Keratinocyte (primary cell): ENCODE data around the gene SDK1. TPM values are rescaled to one million over a fixed set of nuclear protein-coding genes. Genes with fewer than 3 reads are reported as not detected.

Experiments used
- DNase-seq: peaks from one replicate; pipeline ENCODE4 v3.0.0-alpha.2; 2011; ENCODE audit warnings: low read depth, missing footprints, low spot score
- FAIRE-seq: peaks from 2 replicates; lab custom pipeline; 2011; peaks lifted over from hg19 to GRCh38; lab: Jason Lieb, UNC
- H2AFZ ChIP-seq: 2 replicates; pipeline ENCODE4 v1.6.0; 2012; ENCODE audit warnings: low read length, control low read depth, inconsistent platforms; ENCODE audit not compliant: control insufficient read depth
- H3K27ac ChIP-seq: 2 replicates; pipeline ENCODE4 v1.5.1; 2011; ENCODE audit warnings: low read length; ENCODE audit not compliant: control insufficient read depth, insufficient read depth
- H3K27me3 ChIP-seq: 3 replicates; pipeline ENCODE4 v1.6.0; 2011; ENCODE audit warnings: low read length; ENCODE audit not compliant: control insufficient read depth, insufficient read depth; ENCODE audit errors: extremely low read depth
- H3K36me3 ChIP-seq, 2 experiments: 2 replicates in 1 of 2; 3 replicates in 1 of 2; pipeline ENCODE4 v1.5.1; 2011; ENCODE audit warnings: low read length in 2 of 2, mild to moderate bottlenecking in 1 of 2; ENCODE audit not compliant: control insufficient read depth in 2 of 2, insufficient read depth in 2 of 2; ENCODE audit errors: extremely low read depth in 1 of 2
- H3K4me1 ChIP-seq: 3 replicates; pipeline ENCODE4 v1.5.1; 2011; ENCODE audit warnings: low read length; ENCODE audit not compliant: control insufficient read depth, insufficient read depth; ENCODE audit errors: extremely low read depth
- H3K4me2 ChIP-seq: 3 replicates; pipeline ENCODE4 v1.6.0; 2011; ENCODE audit warnings: low read depth, low read length; ENCODE audit not compliant: control insufficient read depth, insufficient read depth; ENCODE audit errors: extremely low read depth
- H3K4me3 ChIP-seq, 3 experiments: fragments of 200-600 bp in 1 of 3; sonication (generic) in 1 of 3; 2 replicates in 2 of 3; 3 replicates in 1 of 3; pipeline ENCODE4 v1.5.1; 2011 to 2016; ENCODE audit warnings: low read length in 3 of 3, mild to moderate bottlenecking in 3 of 3, control low read depth in 2 of 3, inconsistent platforms in 1 of 3, low read depth in 1 of 3, mixed read lengths in 1 of 3, mixed run types in 1 of 3, moderate library complexity in 1 of 3; ENCODE audit not compliant: control insufficient read depth in 2 of 3, insufficient read depth in 2 of 3; ENCODE audit errors: extremely low read depth in 1 of 3
- H3K79me2 ChIP-seq: 2 replicates; pipeline ENCODE4 v1.6.0; 2012; ENCODE audit warnings: low read length; ENCODE audit not compliant: control insufficient read depth, insufficient read depth
- H3K9ac ChIP-seq: 3 replicates; pipeline ENCODE4 v1.6.0; 2011; ENCODE audit warnings: low read length; ENCODE audit not compliant: control insufficient read depth, insufficient read depth; ENCODE audit errors: extremely low read depth
- H3K9me1 ChIP-seq: 3 replicates; pipeline ENCODE4 v1.6.0; 2011; ENCODE audit warnings: low read length; ENCODE audit not compliant: control insufficient read depth, insufficient read depth; ENCODE audit errors: extremely low read depth
- H3K9me3 ChIP-seq: 2 replicates; pipeline ENCODE4 v1.5.1; 2012; ENCODE audit warnings: low read depth, low read length; ENCODE audit not compliant: control insufficient read depth
- H4K20me1 ChIP-seq: 3 replicates; pipeline ENCODE4 v1.6.0; 2011; ENCODE audit warnings: low read length; ENCODE audit not compliant: control insufficient read depth, insufficient read depth; ENCODE audit errors: extremely low read depth
- CTCF ChIP-seq, 3 experiments: IDR thresholded peaks in 1 of 3; conservative IDR thresholded peaks in 1 of 3; optimal IDR thresholded peaks in 1 of 3; 2 replicates in 2 of 3; 3 replicates in 1 of 3; pipeline versions ENCODE3 to v1.5.1; 2011; ENCODE audit warnings: low read length in 3 of 3, mild to moderate bottlenecking in 3 of 3, moderate library complexity in 2 of 3, control low read depth in 1 of 3, inconsistent platforms in 1 of 3; ENCODE audit not compliant: insufficient read depth in 2 of 3; ENCODE audit errors: extremely low read depth in 1 of 3
- EZH2 ChIP-seq: IDR thresholded peaks from one replicate; pipeline ENCODE4 v1.6.1; 2012; ENCODE audit warnings: inconsistent platforms, mild to moderate bottlenecking, low read length, moderate library complexity
- dilution Hi-C: fragments of 300-500 bp; cut with MboI; formaldehyde crosslinking; loops from one replicate; pipeline ENCODE4 v1.7.0; 2020; ENCODE audit warnings: low sequenced_read_pairs; ENCODE audit not compliant: extremely low pct_ligation_motif_present
- polyA plus RNA-seq, 5 experiments: library from polyadenylated mRNA; depleted of rRNA in 3 of 5; stranded (reverse) in 3 of 5; stranded (forward) in 1 of 5; unstranded in 1 of 5; fragments of >200 nt; gene quantifications; 1 replicate in 1 of 5; 2 replicates in 3 of 5; 3 replicates in 1 of 5; pipeline versions ENCODE4 v1.2.1 to v1.2.3, GENCODE V29; 2011 to 2012; ENCODE audit warnings: missing spikeins in 2 of 5, low read depth in 1 of 5, low replicate concordance in 1 of 5

The SDK1 gene
- polyA plus RNA-seq, 1 donor (not counting 4 experiments of a cell fraction or from before 2014, with no cell fraction given): 0.66 TPM

DNA sequence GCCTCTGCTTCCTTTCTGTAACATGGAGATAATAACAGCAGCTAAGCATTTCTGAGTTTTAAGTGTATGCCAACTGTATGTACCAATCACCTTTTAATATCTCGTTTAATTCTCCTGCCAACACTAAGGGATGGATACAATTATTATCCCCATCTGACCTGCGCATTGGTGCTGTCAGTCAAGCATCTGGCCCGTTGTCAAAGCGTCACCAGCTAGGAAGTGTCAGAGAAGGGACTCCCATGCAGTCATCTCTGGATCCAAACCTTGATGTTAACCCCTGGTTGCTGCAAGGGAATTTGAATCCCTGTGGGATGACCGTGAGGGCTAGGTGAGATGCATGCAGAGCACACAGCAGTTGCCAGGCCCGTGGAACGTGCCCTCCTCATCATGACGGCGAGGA lies 506.8 kb downstream of the SDK1 start:
- H3K27me3 ChIP-seq: no peaks in the 10 kb centered on the region
- no peak overlapping the region for H3K4me3 ChIP-seq
- dilution Hi-C loops: no loop called here
- H3K36me3 ChIP-seq: no peaks in the 10 kb centered on the region
- DNase-seq (no peak), FAIRE-seq (no peak)
- no peaks in the 10 kb centered on the region for H3K9me3 ChIP-seq
- no peak overlapping the region for H3K27ac ChIP-seq
- TF ChIP-seq EZH2 (no peak), CTCF (optimal IDR thresholded peaks at IDR 0.05 in 1 of 3, IDR thresholded peaks at IDR 0.05 in 1 of 3, conservative IDR thresholded peaks at IDR 0.05 in 1 of 3; ENCODE audit: extremely low read depth in 1 of 3, insufficient read depth in 2 of 3, low read length in 3 of 3) (no peak)
- H3K9ac ChIP-seq: no peak overlapping the region
- no peak overlapping the region for H2AFZ ChIP-seq
- no peak overlapping the region for H3K4me2 ChIP-seq
- no peaks in the 10 kb centered on the region for H3K79me2 ChIP-seq
- no peaks in the 10 kb centered on the region for H4K20me1 ChIP-seq
- H3K4me1 ChIP-seq: no peaks in the 10 kb centered on the region
- H3K9me1 ChIP-seq: no peaks in the 10 kb centered on the region

GRCh38 chr7:3821488-3821887 lies 520.4 kb downstream of the SDK1 start:
- Histone ChIP-seq H2AFZ (no peak overlapping the region), H4K20me1 (no peaks in the 10 kb centered on the region), H3K4me2 (no peak overlapping the region), H3K36me3 (no peaks in the 10 kb centered on the region), H3K9me1 (no peaks in the 10 kb centered on the region), H3K4me1 (no peaks in the 10 kb centered on the region), H3K9ac (no peak overlapping the region), H3K27ac (no peak overlapping the region), H3K79me2 (no peaks in the 10 kb centered on the region), H3K4me3 (no peak overlapping the region), H3K27me3 (no peaks in the 10 kb centered on the region), H3K9me3 (no peaks in the 10 kb centered on the region)
- no peak for FAIRE-seq
- dilution Hi-C loops: no loop called here
- no peak for DNase-seq
- TF ChIP-seq CTCF (optimal IDR thresholded peaks at IDR 0.05 in 1 of 3, IDR thresholded peaks at IDR 0.05 in 1 of 3, conservative IDR thresholded peaks at IDR 0.05 in 1 of 3; ENCODE audit: extremely low read depth in 1 of 3, insufficient read depth in 2 of 3, low read length in 3 of 3): no peak
- TF ChIP-seq EZH2: no peak
